ELF-1 (cell line): ENCODE measurements around the gene MTFR1L.

Source experiments
- DNase-seq: peaks from one replicate; pipeline ENCODE4 v3.0.0-alpha.2; 2016; ENCODE audit warnings: low read depth, low spot score

Gene MTFR1L

GRCh38 chr1:25861316-25862286, 41.8 kb downstream of the MTFR1L start:
- DNase-seq: peak; percentile 55

- DNase-seq: no peak
These were observed 43.2 kb downstream of the MTFR1L start for GRCh38 chr1:25862785-25863485.

DNA sequence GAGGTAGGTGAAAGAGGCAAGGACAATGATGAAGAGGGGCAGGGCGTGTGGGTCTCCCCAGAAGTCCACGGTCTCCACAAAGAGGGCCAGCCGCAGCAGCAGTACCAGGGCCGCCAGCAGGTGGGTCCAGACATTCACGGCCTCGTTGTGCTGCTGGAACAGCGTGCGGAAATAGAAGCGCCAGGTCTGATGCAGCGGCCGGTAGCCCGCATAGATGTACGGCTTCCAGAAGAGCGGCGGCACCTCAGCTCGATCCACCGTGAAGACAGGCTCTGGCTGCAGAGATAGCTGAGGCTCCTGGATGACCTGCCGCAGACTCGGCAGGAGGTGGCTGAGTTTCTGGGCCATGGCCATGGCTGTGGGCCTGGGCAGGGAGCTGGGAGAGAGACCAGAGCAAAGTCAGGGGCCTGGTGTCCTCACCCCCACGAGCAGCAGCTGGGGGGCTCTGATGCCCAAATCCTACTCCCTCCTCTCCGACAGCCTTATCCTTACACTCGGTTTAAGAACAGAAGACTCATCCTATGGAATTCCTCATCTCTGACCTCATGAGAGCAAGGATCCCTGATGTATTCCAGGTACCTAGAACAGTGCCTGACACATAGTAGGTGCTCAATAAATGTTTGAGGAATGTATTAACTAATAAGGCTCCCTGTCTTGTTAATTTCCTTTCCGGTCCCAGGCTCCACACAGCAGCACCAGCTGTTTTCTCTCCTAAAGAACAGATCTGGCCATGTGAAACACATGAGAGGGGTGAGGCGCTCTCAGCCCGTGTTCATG, 43.9 kb downstream of the MTFR1L start:
- DNase-seq: no peak

DNA sequence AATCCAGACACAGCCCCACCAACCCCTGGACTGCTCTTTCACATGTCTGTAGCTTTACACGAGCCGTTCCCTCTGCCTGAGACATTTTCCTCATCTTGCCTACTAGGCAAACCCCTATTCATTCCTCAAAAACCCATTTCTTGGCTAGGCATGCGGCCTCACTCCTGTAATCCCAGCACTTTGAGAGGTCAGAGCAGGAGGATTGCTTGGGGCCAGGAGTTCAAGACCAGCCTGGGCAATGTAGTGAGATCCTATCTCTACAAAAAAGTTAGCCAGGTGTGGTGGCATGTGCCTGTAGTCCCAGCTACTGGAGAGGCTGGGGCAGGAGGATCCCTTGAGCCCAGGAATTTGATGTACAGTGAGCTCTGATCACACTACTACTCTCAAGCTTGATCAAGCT, 44.7 kb downstream of the MTFR1L start:
- no peak for DNase-seq

GRCh38 chr1:25866288-25866687, 46.5 kb downstream of the MTFR1L start:
- no peak for DNase-seq

GRCh38 chr1:25867210-25867991, 47.6 kb downstream of the MTFR1L start:
- DNase-seq: no peak

DNA sequence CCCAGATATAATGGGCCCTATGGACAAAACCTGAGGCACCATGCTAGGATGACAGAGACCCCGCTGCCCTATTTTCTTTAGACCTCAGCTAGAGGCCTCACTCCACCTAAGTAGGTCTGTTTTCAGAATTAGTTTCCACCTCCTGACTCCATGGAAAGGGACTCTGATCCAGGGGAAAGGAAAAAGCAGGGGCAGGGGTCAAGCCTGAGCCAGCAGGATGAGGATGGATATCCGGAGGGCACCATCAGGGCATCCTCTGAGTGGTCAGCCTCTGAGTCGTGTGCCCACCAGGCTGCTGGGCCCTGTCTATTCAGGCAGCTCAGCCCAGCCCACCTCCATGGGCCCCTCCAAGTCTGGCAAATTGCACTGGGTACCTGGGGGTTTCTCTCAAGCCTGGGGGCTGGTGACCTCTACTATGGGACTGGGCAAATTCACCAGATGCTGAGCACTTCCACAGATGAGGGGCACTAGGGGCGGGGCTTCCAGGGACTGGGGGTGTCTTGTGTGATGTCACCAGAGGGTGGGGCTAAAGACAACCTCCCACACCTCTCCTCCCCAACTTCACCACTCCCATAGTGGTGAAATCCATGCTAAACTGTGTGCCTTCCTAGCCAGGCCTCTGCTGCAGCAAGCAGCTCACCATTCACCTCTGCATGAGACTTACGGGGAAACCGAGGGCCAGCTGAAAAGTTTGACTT, 50.3 kb downstream of the MTFR1L start:
- DNase-seq: no peak

- no peak for DNase-seq
These were observed 50.9 kb downstream of the MTFR1L start for GRCh38 chr1:25870614-25871013.

DNA sequence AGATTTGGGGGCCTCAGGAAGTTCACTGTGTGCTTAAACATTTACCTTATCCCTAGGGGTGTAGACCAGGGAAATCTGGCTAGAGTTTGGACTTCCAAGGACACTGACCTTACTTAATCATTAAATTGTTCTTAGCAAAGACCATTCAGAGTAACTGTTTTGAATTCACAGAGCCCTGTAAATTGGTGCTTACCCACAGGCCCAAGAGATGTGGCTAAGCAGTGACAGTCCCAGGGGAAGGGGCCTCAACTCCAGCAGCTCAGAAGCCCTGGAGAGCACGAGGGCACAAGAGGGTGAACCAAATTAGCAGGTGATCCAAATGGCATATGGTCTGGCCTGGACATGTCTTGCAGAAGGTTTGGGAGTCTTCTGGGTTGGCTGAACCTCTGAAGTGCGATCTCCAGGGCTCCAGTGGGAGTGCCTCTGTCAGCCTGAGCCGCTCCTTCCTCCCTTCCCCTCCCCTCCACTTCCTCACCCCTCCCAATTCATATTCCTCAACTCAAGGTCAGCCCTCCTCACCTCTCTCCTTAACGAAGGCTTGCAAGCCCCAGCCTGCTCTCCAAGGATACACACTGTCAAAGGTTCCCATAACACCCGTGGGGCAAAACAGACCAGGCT, 51.4 kb downstream of the MTFR1L start:
- no peak for DNase-seq

DNA sequence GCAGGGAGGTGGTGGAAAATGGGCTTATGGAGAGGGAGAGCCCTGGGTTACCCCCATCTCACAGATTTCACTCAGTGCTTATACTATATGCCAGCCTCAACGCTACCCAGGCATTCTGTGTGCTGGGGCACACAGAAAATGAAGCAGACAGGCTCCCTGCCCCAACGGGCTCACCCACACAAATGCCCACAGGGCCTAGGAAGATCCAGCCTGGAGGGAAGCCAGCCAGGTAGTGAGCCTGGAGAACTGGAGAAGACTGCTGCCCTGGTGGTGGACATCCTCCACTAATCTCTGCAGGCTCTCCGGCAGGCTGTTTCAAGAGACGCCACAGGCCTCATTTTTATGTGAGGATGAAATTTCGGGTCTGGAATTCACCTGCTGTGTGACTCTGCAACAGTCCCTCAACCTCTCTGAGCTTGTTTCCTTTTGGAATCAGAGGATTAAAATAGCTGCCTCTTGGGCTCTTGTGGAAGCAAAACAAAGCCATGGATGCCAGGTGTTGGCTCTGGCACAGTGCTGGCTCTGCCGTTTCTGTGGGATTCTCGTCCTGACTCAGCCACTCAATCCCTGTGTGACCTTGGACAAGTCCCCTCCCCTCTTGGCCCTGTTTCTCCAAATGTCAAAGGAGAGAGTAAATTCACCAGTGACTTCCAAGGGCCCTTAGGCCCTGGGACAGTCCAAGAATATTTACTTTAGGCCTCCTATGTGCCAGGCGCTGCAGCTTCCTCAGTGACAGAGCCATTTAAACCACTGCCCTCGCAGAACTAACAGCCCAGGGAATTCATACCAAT, 52.1 kb downstream of the MTFR1L start:
- DNase-seq: no peak

- no peak for DNase-seq
These were observed 53.0 kb downstream of the MTFR1L start for GRCh38 chr1:25872713-25873112.

DNA sequence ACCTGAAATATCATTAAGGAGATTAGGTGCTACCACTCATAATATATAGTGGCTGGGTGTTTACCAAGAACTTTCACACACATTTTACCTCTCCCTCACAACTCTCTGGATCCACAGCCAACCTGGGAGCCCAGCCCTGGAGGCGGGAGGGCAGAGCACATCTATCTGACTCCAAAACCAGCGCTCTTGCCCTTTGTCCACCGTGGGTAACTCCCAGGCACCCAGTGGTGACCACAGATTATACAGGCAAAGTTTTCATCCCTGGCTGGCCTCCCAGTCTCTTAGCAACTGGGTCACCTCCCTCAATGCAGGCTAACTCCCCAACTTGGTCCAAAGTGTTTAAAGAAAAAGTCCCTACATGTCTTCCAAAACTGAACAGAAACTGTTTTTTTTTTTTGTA, 53.4 kb downstream of the MTFR1L start:
- DNase-seq: no peak

- no peak for DNase-seq
These were observed 54.5 kb downstream of the MTFR1L start for GRCh38 chr1:25874209-25874608.

DNA sequence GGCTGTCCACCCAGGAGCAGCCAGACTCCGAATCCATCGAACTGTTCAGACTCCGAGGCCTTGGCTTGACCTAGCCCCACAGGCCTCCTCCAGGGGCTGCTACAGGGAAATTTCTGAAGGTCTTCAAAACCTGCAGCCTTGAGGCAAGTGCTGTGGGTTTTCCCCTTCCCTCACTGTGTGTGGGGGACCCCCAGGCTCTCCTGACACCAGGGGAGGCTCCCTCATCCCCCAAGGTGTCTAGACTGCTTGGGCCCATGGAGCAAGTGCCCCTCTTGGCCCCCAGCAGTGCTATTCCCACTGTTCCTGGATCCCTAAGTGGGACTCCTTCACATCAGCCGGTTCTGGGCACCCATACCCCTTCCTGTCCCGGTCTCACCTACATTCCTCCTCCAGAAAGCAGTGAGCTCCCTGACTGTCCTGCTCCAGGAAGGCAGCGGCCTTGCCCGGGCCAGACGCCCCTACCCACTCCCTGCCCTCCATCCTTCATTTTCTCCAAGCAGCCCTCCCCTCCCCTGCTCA, 54.9 kb downstream of the MTFR1L start:
- DNase-seq: no peak

- peak; percentile 85 for DNase-seq
These were observed 55.6 kb downstream of the MTFR1L start, which contains the start of gene PAQR7 for GRCh38 chr1:25875154-25875855. TSS of gene PAQR7 (minus strand) at chr1:25875708. CDS start at chr1:25863839, 11,869 bp downstream.

DNA sequence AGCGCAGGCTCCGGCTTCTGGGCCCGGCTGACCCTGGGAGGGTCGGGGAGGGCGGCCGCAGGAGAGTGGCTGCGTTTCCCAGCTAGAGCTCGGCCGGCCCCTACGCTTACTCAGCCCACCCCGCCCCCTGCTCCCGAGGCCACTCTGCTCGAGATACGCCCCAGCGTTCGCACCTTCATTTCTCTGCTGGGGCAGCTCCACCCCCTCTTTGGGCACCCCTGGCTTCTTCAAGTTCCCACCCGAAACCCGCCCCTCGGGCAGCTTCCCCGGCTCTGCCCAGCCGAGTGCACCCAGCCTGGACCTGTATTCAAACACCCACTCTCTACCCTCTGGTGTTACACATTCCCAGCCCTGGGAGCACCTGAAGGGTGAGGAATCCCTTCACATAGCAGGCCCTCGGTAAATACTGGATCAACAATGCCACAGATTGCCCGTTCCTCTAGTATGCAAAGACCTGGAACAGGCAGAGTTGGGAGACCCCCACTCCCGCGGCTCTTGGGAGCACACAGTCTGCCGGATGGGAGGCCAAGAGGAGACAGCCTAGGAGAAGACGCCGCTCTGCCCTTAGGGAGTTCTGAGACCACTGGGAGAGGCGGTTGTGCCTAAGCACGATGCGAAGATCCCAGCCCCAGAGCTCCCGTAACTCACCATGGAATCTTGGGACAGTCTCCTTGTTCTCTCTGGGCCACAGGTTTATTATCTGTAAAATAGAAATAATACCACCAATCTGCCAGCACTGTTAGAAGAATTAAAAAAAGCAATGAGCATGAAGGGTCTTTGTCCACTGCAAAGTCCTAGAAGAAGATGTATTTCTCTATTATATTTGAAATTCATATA, 56.3 kb downstream of the MTFR1L start:
- peak; percentile 79 for DNase-seq

GRCh38 chr1:25876693-25877077, 56.9 kb downstream of the MTFR1L start:
- no peak for DNase-seq
